ENCODE measurements around the gene OR52E6. TPM values are rescaled to one million over a fixed set of nuclear protein-coding genes. Genes with fewer than 3 reads are reported as not detected.

The OR52E6 gene
- total RNA-seq (2014; rRNA removed; shearing (Covaris generic)), result not detected in 2 replicates
- not detected in 2 replicates for polyA plus RNA-seq (2015; cell fraction: cytosol; rRNA removed)
- not detected in 2 replicates for polyA plus RNA-seq (2015; cell fraction: nucleus; rRNA removed)

- DNase-seq (ENCODE audit: low read depth), result no peak
These were observed at the start of gene OR52E6 for GRCh38 chr11:5841797-5842196. TSS of gene OR52E6 (minus strand) at chr11:5841897. CDS start at chr11:5841897, 0 bp downstream.

GRCh38 chr11:5891216-5891800 is 49.6 kb upstream of the OR52E6 start:
- DNase-seq (ENCODE audit: low read depth), result no peak

GRCh38 chr11:5887661-5888060 is 46.0 kb upstream of the OR52E6 start:
- DNase-seq (ENCODE audit: low read depth), result no peak

- DNase-seq (ENCODE audit: low read depth), result no peak
These were observed 45.5 kb upstream of the OR52E6 start for GRCh38 chr11:5887172-5887571.

GRCh38 chr11:5881756-5882155 is 40.1 kb upstream of the OR52E6 start:
- no peak for DNase-seq (ENCODE audit: low read depth)

GRCh38 chr11:5880329-5880728 is 38.6 kb upstream of the OR52E6 start, which contains the start of gene OR52E4:
TSS of gene OR52E4 (plus strand) at chr11:5880629. CDS start at chr11:5884293, 3,664 bp downstream.
- DNase-seq (ENCODE audit: low read depth), result no peak

- no peak for DNase-seq (ENCODE audit: low read depth)
These were observed 36.9 kb upstream of the OR52E6 start for GRCh38 chr11:5878564-5878963.

- DNase-seq (ENCODE audit: low read depth), result no peak
These were observed 24.1 kb upstream of the OR52E6 start for GRCh38 chr11:5865826-5866225.

- DNase-seq (ENCODE audit: low read depth), result no peak
These were observed 15.9 kb upstream of the OR52E6 start, which contains the start of gene OR52E8 for GRCh38 chr11:5857590-5857989. TSS of gene OR52E8 (minus strand) at chr11:5857690. CDS start at chr11:5857690, 0 bp downstream.

- no peak for DNase-seq (ENCODE audit: low read depth)
These were observed 9.3 kb upstream of the OR52E6 start for GRCh38 chr11:5851002-5851401.

GRCh38 chr11:5847711-5848110 is 6.0 kb upstream of the OR52E6 start:
- no peak for DNase-seq (ENCODE audit: low read depth)

GRCh38 chr11:5846701-5847100 is 5.0 kb upstream of the OR52E6 start:
- DNase-seq (ENCODE audit: low read depth), result no peak

- no peak for DNase-seq (ENCODE audit: low read depth)
These were observed 4.0 kb downstream of the OR52E6 start for GRCh38 chr11:5837695-5838094.

- no peak for DNase-seq (ENCODE audit: low read depth)
These were observed 8.3 kb downstream of the OR52E6 start for GRCh38 chr11:5833446-5833845.

- no peak for DNase-seq (ENCODE audit: low read depth)
These were observed 10.4 kb downstream of the OR52E6 start for GRCh38 chr11:5831196-5831829.

GRCh38 chr11:5818245-5818886 is 23.3 kb downstream of the OR52E6 start:
- DNase-seq (ENCODE audit: low read depth), result no peak

GRCh38 chr11:5815534-5815933 is 26.2 kb downstream of the OR52E6 start:
- DNase-seq (ENCODE audit: low read depth), result no peak

GRCh38 chr11:5809905-5810795 is 31.5 kb downstream of the OR52E6 start:
- DNase-seq (ENCODE audit: low read depth), result no peak

GRCh38 chr11:5809122-5809519 is 32.6 kb downstream of the OR52E6 start:
- no peak for DNase-seq (ENCODE audit: low read depth)

- peak; percentile 67 for DNase-seq (ENCODE audit: low read depth)
These were observed 33.1 kb downstream of the OR52E6 start, which contains the start of gene OR52N2 for GRCh38 chr11:5808500-5809121. TSS of gene OR52N2 (plus strand) at chr11:5808924. CDS start at chr11:5820336, 11,412 bp downstream.

- DNase-seq (ENCODE audit: low read depth), result no peak
These were observed 34.1 kb downstream of the OR52E6 start for GRCh38 chr11:5807580-5807979.

Measured in HT1080 (cell line).